ENCODE measurements around the gene CD55.
"Not testable (repeated sequence)": the region's sequence is repeated elsewhere in the genome, so short reads cannot be mapped to it uniquely, and the experiment has no call there.

CD55 gene

GRCh38 chr1:207306023-207306422, 15.5 kb upstream of the CD55 start:
- no peak for DNase-seq

GRCh38 chr1:207306603-207307002, 14.9 kb upstream of the CD55 start:
- DNase-seq, result no peak

GRCh38 chr1:207308451-207309190, 12.9 kb upstream of the CD55 start:
- no peak for DNase-seq

GRCh38 chr1:207309745-207310273, 11.7 kb upstream of the CD55 start:
- DNase-seq, result no peak

GRCh38 chr1:207311888-207312603, 9.4 kb upstream of the CD55 start:
- DNase-seq, result no peak

- DNase-seq, result no peak
Observed at GRCh38 chr1:207312604-207312920, 8.9 kb upstream of the CD55 start.

- DNase-seq, result no peak
Observed at GRCh38 chr1:207313131-207313530, 8.3 kb upstream of the CD55 start.

- no peak for DNase-seq
Observed at GRCh38 chr1:207314816-207315215, 6.7 kb upstream of the CD55 start.

- no peak for DNase-seq
Observed at GRCh38 chr1:207315435-207315834, 6.0 kb upstream of the CD55 start.

GRCh38 chr1:207316141-207316540, 5.3 kb upstream of the CD55 start:
- no peak for DNase-seq

GRCh38 chr1:207316622-207317391, 4.7 kb upstream of the CD55 start:
- no peak for DNase-seq

GRCh38 chr1:207317561-207317960, 3.9 kb upstream of the CD55 start:
- DNase-seq, result no peak

- DNase-seq, result no peak
Observed at GRCh38 chr1:207318072-207318619, 3.3 kb upstream of the CD55 start.

GRCh38 chr1:207319199-207319598, 2.3 kb upstream of the CD55 start:
- DNase-seq, result no peak

GRCh38 chr1:207320105-207320504, 1.4 kb upstream of the CD55 start:
- DNase-seq, result not testable (repeated sequence)

GRCh38 chr1:207321790-207322645, 540 bp downstream of the CD55 start:
- DNase-seq, result no peak

- no peak for DNase-seq
Observed at GRCh38 chr1:207323425-207324225, 2.1 kb downstream of the CD55 start.

GRCh38 chr1:207328004-207328403, 6.5 kb downstream of the CD55 start:
- no peak for DNase-seq

GRCh38 chr1:207328908-207329440, 7.5 kb downstream of the CD55 start:
- no peak for DNase-seq

GRCh38 chr1:207329469-207329868, 8.0 kb downstream of the CD55 start:
- DNase-seq, result no peak

GRCh38 chr1:207330011-207330710, 8.7 kb downstream of the CD55 start:
- no peak for DNase-seq

All from NCI-H446 (cell line).